Islet of Langerhans (tissue), 1 donor: ENCODE results near the gene CBFA2T3.
"Not testable (repeated sequence)": the region's sequence is repeated elsewhere in the genome, so short reads cannot be mapped to it uniquely, and the experiment has no call there.

Experiments used
- FAIRE-seq: peaks from one replicate; lab custom pipeline; 2011; peaks lifted over from hg19 to GRCh38; lab: Jason Lieb, UNC

Gene CBFA2T3

GRCh38 chr16:88977018-88977811 is at the start of gene CBFA2T3:
TSS of gene CBFA2T3 (minus strand) at chr16:88977207. CDS start at chr16:88976807, 400 bp downstream.
- no peak for FAIRE-seq

- FAIRE-seq: no peak
Observed at GRCh38 chr16:89026121-89026612, 49.2 kb upstream of the CBFA2T3 start.

GRCh38 chr16:89025636-89026035 is 48.6 kb upstream of the CBFA2T3 start:
- FAIRE-seq: no peak

GRCh38 chr16:89024546-89025060 is 47.6 kb upstream of the CBFA2T3 start:
- FAIRE-seq: no peak

- no peak for FAIRE-seq
Observed at GRCh38 chr16:89023621-89024511, 46.9 kb upstream of the CBFA2T3 start.

GRCh38 chr16:89023151-89023551 is 46.1 kb upstream of the CBFA2T3 start:
- no peak for FAIRE-seq

GRCh38 chr16:89022051-89022836 is 45.2 kb upstream of the CBFA2T3 start:
- no peak for FAIRE-seq

GRCh38 chr16:89020925-89021595 is 44.1 kb upstream of the CBFA2T3 start:
- no peak for FAIRE-seq

GRCh38 chr16:89020068-89020924 is 43.3 kb upstream of the CBFA2T3 start:
- FAIRE-seq: no peak

- FAIRE-seq: no peak
Observed at GRCh38 chr16:89019511-89019910, 42.5 kb upstream of the CBFA2T3 start.

GRCh38 chr16:89018282-89019158 is 41.5 kb upstream of the CBFA2T3 start:
- FAIRE-seq: no peak

GRCh38 chr16:89017543-89018281 is 40.7 kb upstream of the CBFA2T3 start:
- FAIRE-seq: no peak

GRCh38 chr16:89016561-89016960 is 39.6 kb upstream of the CBFA2T3 start:
- FAIRE-seq: not testable (repeated sequence)

GRCh38 chr16:89015271-89015859 is 38.4 kb upstream of the CBFA2T3 start:
- no peak for FAIRE-seq

- FAIRE-seq: no peak
Observed at GRCh38 chr16:89014403-89015230, 37.6 kb upstream of the CBFA2T3 start.

GRCh38 chr16:89013692-89014402 is 36.8 kb upstream of the CBFA2T3 start:
- no peak for FAIRE-seq

GRCh38 chr16:89013111-89013510 is 36.1 kb upstream of the CBFA2T3 start:
- no peak for FAIRE-seq
